Fibroblast of mammary gland (primary cell): ENCODE results near the gene CLOCK.

Source experiments
- DNase-seq: peaks from one replicate; pipeline ENCODE4 v3.0.0-alpha.2; 2010; ENCODE audit warnings: low read depth
- H3K4me3 ChIP-seq: 2 replicates; pipeline ENCODE4 v1.5.1; 2011; ENCODE audit warnings: low read depth, mild to moderate bottlenecking, low read length, moderate library complexity; ENCODE audit not compliant: control insufficient read depth
- CTCF ChIP-seq: conservative IDR thresholded peaks from 2 replicates; pipeline ENCODE4 v1.5.1; 2011; ENCODE audit warnings: low read depth, low read length, inconsistent platforms; ENCODE audit not compliant: control insufficient read depth, insufficient read depth

The CLOCK gene

DNA sequence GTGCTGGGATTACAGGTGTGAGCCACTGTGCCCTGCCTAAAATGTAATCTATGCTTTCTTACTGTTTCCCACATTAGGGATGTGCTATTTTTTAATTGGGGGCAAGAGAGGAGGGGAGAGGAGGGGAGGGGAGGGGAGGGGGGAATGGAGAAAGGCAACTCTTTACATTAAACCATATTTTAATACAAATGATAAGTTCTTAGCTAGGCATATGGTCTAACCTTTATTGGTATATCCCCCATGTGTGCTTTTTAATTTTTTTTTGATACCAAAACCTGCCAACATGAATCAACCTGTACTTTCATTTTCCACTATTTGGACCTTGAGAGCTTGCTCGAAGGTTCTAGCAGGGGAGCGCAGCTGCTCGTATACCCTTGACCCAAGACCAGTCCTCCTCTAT, 6.4 kb downstream of the CLOCK start:
- no peak for DNase-seq
- TF ChIP-seq CTCF: no peak
- H3K4me3 ChIP-seq: no peak overlapping the region

DNA sequence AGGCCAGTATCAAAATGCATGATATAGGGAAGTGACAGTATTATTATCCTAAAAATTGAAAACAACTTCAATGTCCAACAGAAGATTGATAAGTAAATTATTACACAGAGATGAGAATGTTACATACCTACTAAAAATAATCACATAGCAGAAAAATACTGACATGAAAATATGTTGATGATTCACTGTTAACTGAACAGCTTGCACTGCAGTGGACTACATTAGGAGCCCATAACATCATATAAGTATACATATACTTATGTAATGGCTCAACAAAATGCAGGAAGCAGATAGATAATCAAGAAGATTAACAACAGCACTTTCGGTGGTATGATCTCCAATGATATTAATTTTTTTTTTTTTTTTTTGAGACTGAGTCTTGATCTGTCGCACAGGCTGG, 7.1 kb downstream of the CLOCK start:
- no peak overlapping the region for H3K4me3 ChIP-seq
- DNase-seq: no peak
- TF ChIP-seq CTCF: no peak

- no peak overlapping the region for H3K4me3 ChIP-seq
- DNase-seq: no peak
- no peak for TF ChIP-seq CTCF
These were observed 8.2 kb downstream of the CLOCK start for GRCh38 chr4:55538531-55538930.

GRCh38 chr4:55534306-55534705, 12.4 kb downstream of the CLOCK start:
- H3K4me3 ChIP-seq: no peak overlapping the region
- TF ChIP-seq CTCF: no peak
- no peak for DNase-seq

DNA sequence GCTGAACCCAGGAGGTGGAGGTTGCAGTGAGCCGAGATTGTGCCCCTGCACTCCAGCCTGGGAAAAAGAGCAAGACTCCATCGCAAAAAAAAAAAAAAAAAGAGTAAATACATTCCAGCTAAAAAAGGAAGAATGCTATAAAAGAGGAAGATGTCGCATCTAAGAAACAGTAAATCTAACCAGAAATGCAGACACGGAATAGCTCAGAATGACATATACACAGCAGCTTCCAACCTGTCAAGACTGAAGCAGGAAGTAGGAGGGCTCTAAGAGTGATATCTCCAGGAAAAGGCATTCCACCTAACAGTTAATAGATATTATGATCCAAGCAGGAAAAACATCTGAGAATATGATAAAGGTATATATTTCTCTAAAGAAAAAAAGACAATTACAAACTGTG, 16.0 kb downstream of the CLOCK start:
- H3K4me3 ChIP-seq: no peak overlapping the region
- no peak for TF ChIP-seq CTCF
- DNase-seq: no peak

GRCh38 chr4:55530167-55530566, 16.5 kb downstream of the CLOCK start:
- H3K4me3 ChIP-seq: no peak overlapping the region
- no peak for TF ChIP-seq CTCF
- no peak for DNase-seq

DNA sequence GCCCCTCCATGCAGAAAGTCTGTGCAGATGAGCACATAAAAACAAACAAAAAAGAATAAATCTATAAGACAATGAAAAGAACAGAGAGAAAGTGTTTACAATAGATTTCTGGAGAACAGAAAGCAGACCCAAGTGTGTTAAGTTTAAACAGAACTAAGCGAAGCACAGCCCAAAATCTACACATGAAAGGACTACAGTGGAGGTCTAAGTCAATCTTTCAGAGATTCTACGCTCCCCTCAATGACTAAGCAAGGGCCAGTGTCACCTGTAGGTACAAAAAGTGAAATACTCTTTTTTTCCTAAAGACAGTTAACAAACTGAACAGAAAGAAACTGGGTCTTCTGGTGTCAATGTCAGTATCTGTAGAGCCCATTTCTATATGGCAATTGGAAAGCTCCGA, 18.2 kb downstream of the CLOCK start:
- H3K4me3 ChIP-seq: no peak overlapping the region
- TF ChIP-seq CTCF: no peak
- DNase-seq: no peak
